Prostate gland (tissue), 2 donors: ENCODE results near the gene ADAMTS12. TPM values are rescaled to one million over a fixed set of nuclear protein-coding genes. Genes with fewer than 3 reads are reported as not detected.

Experiments
- DNase-seq: peaks from one replicate; pipeline ENCODE4 v3.0.0-alpha.2; 2019; ENCODE audit warnings: low spot score
- H3K27ac ChIP-seq, 2 donors: fragments of 200-600 bp; sonication (generic); 2 replicates each; pipeline ENCODE4 v1.5.1; 2017 to 2019
- H3K27me3 ChIP-seq: fragments of 200-600 bp; sonication (generic); replicated peaks from 2 replicates; pipeline ENCODE4 v1.5.1; 2019; ENCODE audit not compliant: insufficient read depth
- H3K36me3 ChIP-seq, 2 donors: fragments of 200-600 bp; sonication (generic); 1 replicate in 1 of 2; 2 replicates in 1 of 2; pipeline versions ENCODE4 v1.5.1 to v1.8.1; 2017 to 2019
- H3K4me1 ChIP-seq: fragments of 200-600 bp; sonication (generic); replicated peaks from 2 replicates; pipeline ENCODE4 v1.5.1; 2019
- H3K4me3 ChIP-seq, 2 donors: fragments of 200-600 bp; sonication (generic); 2 replicates each; pipeline ENCODE4 v1.5.1; 2017 to 2019
- H3K9me3 ChIP-seq: fragments of 200-600 bp; sonication (generic); 2 replicates; pipeline ENCODE4 v1.5.1; 2017
- POLR2A ChIP-seq: fragments of 450-650 bp; IDR thresholded peaks from one replicate; pipeline ENCODE4 v1.6.1; 2016; ENCODE audit warnings: antibody characterized with exemption, mild to moderate bottlenecking
- POLR2AphosphoS5 ChIP-seq: sonication (generic); formaldehyde crosslinking; IDR thresholded peaks from one replicate; pipeline ENCODE4 v1.6.1; 2017; ENCODE audit warnings: antibody characterized with exemption
- WGBS: methylation state at CpG from one replicate; pipeline ENCODE4 v1.1.5; 2018; 5-methylcytosine and 5-hydroxymethylcytosine counted together
- intact Hi-C: fragments of 100-400 bp; cut with DNase I; formaldehyde crosslinking; loops from one replicate; pipeline ENCODE4 v1.14.2; 2022
- total RNA-seq, 2 donors: library from RNA; depleted of rRNA; stranded (reverse); fragments of >200 nt; gene quantifications; one replicate each; pipeline ENCODE4 v1.1.0, GENCODE V29; 2016
- TF ChIP-seq, protein P1 (sequence below), 4 experiments: fragments of 200-600 bp in 2 of 4; fragments of 450-650 bp in 2 of 4; sonication (generic) in 2 of 4; IDR thresholded peaks; 1 replicate in 3 of 4; 2 replicates in 1 of 4; pipeline ENCODE4 v1.5.1; 2016 to 2019; ENCODE audit warnings: antibody characterized with exemption in 4 of 4, mild to moderate bottlenecking in 2 of 4, moderate library complexity in 2 of 4

The ADAMTS12 gene
- total RNA-seq, 2 donors from 2014 or later = 0.09 to 3.7 TPM

DNA sequence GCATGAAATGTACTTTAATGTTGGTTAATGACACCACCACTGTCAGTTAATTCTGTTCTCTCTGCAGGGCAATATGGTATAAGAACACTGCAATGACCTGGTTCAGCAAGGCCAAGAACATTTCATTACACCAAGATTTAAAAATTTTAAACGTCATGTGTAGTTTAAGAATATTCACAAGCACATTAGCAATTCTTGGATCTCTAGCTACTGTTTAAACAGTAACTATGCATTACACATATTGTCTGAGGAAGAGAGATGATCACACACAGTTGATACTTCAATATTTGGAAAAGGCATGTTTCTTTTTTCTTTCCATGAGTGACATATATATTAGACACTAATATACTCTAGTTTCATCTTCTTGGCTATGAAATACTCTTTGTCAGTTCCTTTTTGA is 143.0 kb downstream of the ADAMTS12 start:
- intact Hi-C loops = no loop called here
- Histone ChIP-seq H3K27ac (no peak overlapping the region), H3K27me3 (no peaks in the 10 kb centered on the region), H3K4me1 (no peaks in the 10 kb centered on the region), H3K9me3 (no peaks in the 10 kb centered on the region), H3K36me3 (no peaks in the 10 kb centered on the region), H3K4me3 (no peak overlapping the region)
- DNase-seq = no peak
- 46% methylated on average over 1 of the region's 1 CpG for WGBS
- TF ChIP-seq, protein P1, sequence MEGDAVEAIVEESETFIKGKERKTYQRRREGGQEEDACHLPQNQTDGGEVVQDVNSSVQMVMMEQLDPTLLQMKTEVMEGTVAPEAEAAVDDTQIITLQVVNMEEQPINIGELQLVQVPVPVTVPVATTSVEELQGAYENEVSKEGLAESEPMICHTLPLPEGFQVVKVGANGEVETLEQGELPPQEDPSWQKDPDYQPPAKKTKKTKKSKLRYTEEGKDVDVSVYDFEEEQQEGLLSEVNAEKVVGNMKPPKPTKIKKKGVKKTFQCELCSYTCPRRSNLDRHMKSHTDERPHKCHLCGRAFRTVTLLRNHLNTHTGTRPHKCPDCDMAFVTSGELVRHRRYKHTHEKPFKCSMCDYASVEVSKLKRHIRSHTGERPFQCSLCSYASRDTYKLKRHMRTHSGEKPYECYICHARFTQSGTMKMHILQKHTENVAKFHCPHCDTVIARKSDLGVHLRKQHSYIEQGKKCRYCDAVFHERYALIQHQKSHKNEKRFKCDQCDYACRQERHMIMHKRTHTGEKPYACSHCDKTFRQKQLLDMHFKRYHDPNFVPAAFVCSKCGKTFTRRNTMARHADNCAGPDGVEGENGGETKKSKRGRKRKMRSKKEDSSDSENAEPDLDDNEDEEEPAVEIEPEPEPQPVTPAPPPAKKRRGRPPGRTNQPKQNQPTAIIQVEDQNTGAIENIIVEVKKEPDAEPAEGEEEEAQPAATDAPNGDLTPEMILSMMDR (IDR thresholded peaks at IDR 0.05) = no peak
- no peak for TF ChIP-seq POLR2A
- no peak for TF ChIP-seq POLR2AphosphoS5

DNA sequence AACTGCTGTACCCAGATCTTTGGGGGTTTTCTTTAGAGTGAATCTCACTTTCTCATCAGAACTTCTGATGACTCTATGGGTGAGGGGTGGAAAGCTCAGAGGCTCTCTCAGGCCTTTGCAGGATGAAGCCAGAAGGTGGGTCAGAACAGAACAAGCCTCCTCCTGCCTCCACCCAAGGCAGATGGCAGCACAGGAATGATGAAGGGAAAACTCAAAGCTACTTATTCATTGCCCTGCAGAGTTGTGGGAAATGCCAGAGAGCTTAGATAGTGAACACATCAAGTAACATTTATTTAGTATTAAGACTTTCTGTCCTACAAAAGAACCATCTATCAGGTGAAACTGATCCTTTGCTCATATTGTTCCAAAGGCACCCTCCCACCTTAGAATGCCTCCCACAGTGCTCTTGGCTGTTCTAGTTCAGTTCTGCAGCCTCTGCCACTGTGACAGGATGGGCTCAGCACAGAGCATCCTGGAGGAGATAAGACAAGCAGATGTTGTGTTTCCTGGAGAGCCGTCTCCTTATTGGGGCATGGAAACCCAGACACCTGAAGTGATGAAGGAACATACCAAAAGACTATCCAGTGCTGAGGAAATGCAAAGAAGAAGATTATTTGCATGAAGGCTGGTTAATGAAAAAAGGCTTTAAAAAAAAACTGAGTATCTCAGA is 146.6 kb downstream of the ADAMTS12 start:
- no peaks in the 10 kb centered on the region for H3K4me1 ChIP-seq
- no peaks in the 10 kb centered on the region for H3K36me3 ChIP-seq
- no peak for TF ChIP-seq POLR2AphosphoS5
- TF ChIP-seq, protein P1 (IDR thresholded peaks at IDR 0.05) = no peak
- TF ChIP-seq POLR2A = no peak
- no peaks in the 10 kb centered on the region for H3K27me3 ChIP-seq
- no peak for DNase-seq
- intact Hi-C loops = no loop called here
- 83% methylated on average over 1 of the region's 1 CpG for WGBS
- no peaks in the 10 kb centered on the region for H3K9me3 ChIP-seq
- H3K27ac ChIP-seq = no peak overlapping the region
- no peak overlapping the region for H3K4me3 ChIP-seq

DNA sequence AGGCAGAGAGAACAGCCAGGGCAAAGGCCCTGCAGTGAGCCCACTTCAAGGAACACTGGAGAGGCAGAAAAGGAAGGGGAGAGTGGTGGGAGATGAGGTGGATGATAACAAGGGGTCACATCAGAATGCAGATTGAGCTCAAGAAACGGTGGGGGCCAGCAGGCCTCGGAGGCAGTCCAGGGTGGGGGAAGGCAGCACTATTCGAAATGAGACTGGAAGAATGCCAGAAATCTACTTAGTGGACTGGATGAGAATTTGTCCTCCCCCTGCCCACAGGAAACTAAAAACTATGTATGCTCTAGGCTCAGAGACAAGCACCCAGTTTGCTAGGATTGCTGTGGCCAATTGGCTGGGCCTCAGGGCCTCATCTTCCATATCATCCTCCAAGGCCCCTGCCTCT is 148.7 kb downstream of the ADAMTS12 start:
- no peak for TF ChIP-seq POLR2AphosphoS5
- no peak for TF ChIP-seq POLR2A
- TF ChIP-seq, protein P1 (IDR thresholded peaks at IDR 0.05) = no peak
- H3K36me3 ChIP-seq = no peaks in the 10 kb centered on the region
- no peak for DNase-seq
- no peaks in the 10 kb centered on the region for H3K27me3 ChIP-seq
- H3K27ac ChIP-seq = no peak overlapping the region
- H3K4me3 ChIP-seq = no peak overlapping the region
- peaks cover 3% of the 10 kb centered on the region for H3K4me1 ChIP-seq
- no peaks in the 10 kb centered on the region for H3K9me3 ChIP-seq
- intact Hi-C loops = no loop called here
- 39% methylated on average over 3 of the region's 3 CpGs for WGBS

DNA sequence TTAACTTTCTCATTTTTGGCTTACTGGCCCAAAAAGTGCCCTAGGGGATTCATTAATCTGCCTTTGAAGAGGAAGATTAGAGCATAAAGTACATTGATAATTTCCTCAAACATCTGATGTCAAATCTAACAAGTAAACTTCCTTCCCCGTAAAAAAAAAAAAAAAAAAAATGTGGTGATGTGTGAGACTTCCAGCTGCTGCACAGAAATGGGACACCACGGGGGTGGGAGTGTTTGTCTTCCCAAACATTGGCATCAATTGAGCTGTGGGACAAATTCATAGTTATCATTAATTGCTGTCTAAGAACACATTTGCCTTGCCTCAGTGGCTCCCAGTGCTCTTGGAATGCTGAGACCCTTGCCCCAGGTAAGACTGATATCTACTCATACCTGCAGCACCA is 149.6 kb downstream of the ADAMTS12 start:
- Histone ChIP-seq H3K36me3 (no peaks in the 10 kb centered on the region), H3K27me3 (no peaks in the 10 kb centered on the region), H3K27ac (no peak overlapping the region), H3K9me3 (no peaks in the 10 kb centered on the region), H3K4me1 (peaks cover 3% of the 10 kb centered on the region), H3K4me3 (no peak overlapping the region)
- no peak for DNase-seq
- intact Hi-C loops = no loop called here
- 20% methylated on average over 2 of the region's 2 CpGs for WGBS
- no peak for TF ChIP-seq POLR2A
- TF ChIP-seq, protein P1 (IDR thresholded peaks at IDR 0.05) = no peak
- no peak for TF ChIP-seq POLR2AphosphoS5

DNA sequence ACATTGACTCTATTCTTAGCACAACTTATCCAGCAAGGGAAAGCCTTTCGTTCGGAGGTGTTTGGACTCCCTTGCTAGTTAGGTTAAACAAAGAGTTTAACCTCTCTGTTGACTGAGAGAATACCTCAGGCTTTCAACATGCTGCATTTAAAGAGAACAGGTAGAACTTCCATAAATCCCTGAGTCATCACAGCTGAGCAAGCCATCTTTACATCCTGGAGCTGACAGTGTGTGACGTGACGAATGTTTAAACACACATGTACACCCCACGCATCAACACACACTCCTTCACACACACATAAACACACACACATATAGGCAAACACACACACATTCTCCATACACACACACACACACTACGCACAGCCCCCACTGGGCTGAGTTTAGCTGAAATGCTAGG is 152.8 kb downstream of the ADAMTS12 start:
- 72% methylated on average over 6 of the region's 6 CpGs for WGBS
- Histone ChIP-seq H3K9me3 (no peaks in the 10 kb centered on the region), H3K36me3 (no peaks in the 10 kb centered on the region), H3K4me1 (peaks cover 3% of the 10 kb centered on the region), H3K27ac (no peak overlapping the region), H3K4me3 (no peak overlapping the region), H3K27me3 (no peaks in the 10 kb centered on the region)
- intact Hi-C loops = no loop called here
- TF ChIP-seq, protein P1 (IDR thresholded peaks at IDR 0.05) = no peak
- TF ChIP-seq POLR2A = no peak
- TF ChIP-seq POLR2AphosphoS5 = no peak
- no peak for DNase-seq
